Hematopoietic multipotent progenitor cell treated with erythropoietin and hydrocortisone succinate and interleukin-3 and kit ligand, for 17 days (in vitro differentiated cells): Measurements from ENCODE around the gene CES3.

Source experiments
- DNase-seq: peaks from one replicate; pipeline ENCODE4 v3.0.0-alpha.2; 2015; ENCODE audit warnings: low spot score

Gene CES3, protein sequence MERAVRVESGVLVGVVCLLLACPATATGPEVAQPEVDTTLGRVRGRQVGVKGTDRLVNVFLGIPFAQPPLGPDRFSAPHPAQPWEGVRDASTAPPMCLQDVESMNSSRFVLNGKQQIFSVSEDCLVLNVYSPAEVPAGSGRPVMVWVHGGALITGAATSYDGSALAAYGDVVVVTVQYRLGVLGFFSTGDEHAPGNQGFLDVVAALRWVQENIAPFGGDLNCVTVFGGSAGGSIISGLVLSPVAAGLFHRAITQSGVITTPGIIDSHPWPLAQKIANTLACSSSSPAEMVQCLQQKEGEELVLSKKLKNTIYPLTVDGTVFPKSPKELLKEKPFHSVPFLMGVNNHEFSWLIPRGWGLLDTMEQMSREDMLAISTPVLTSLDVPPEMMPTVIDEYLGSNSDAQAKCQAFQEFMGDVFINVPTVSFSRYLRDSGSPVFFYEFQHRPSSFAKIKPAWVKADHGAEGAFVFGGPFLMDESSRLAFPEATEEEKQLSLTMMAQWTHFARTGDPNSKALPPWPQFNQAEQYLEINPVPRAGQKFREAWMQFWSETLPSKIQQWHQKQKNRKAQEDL

DNA sequence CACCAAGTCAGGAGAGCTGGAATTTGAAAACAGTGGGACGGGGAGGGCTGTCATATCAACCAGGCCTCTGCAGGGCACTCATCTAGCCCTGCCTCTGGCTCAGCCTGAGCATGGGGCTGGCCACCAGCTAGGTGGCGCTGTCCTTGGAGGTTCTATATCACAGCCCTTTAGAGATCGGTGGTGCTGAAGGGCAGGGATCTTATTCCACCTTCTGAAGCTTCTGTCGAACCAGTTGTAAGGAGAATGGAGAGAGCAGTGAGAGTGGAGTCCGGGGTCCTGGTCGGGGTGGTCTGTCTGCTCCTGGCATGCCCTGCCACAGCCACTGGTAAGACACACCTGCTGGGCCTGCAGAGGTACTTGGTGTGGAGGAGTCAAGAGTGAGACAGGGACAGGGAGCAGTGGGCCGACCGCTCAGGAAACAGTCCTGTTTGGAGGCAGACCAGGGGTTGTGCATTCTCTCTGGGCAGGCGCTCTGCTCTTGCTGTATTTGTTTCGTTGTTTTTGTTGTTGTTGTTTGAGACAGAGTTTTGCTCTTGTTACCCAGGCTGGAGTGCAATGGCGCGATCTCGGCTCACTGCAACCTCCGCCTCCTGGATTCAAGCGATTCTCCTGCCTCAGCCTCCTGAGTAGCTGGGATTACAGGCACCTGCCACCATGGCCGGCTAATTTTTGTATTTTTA lies at the start of gene CES3:
Gene CES3 (plus strand): TSS at position 202 of the 680 bp plus-strand sequence. CDS start 42 bp downstream, at position 244.
- peak; percentile 40 for DNase-seq

DNA sequence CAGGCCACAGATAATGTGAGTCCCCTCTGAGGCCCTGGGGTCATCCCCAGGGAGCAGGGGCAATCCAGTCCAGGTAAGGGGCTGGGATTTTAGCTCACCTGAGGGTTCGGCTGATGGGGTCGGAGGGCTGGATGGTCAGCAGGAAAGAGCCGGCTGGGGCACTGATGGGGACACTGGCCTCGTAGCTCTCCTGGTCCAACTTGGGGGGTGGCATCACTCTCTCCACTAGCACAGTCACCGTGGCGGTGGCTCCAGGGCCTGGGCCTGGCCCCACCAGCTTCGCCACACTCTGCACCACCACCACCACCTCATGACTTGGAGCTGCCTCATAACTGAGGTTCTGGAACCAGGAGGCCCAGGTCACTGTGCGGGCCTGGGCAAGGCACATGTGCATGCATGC lies 49.3 kb upstream of the CES3 start:
- no peak for DNase-seq

DNA sequence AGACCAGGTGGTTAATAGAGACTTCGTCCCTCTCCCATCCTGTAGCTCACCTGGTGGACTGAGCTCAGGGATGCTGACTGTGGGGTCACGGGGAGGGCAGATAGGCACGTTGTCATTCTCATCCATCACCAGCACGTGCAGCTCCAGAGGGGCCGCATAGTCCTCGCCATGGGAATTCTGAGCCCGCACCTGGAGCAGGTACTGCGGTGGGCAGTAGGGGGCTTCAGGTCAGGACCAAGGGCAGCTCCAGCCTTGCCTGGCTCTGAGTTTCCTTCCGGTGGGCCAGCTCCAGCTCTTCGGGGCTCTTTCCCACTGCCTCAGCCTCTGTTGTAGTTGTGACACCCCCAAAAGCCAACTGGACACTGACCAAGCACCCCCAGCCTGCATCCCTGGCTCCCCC lies 48.0 kb upstream of the CES3 start:
- no peak for DNase-seq

GRCh38 chr16:66913711-66914110 lies 47.4 kb upstream of the CES3 start:
- DNase-seq = no peak

- no peak for DNase-seq
Measured at GRCh38 chr16:66914541-66914940, 46.5 kb upstream of the CES3 start.

DNA sequence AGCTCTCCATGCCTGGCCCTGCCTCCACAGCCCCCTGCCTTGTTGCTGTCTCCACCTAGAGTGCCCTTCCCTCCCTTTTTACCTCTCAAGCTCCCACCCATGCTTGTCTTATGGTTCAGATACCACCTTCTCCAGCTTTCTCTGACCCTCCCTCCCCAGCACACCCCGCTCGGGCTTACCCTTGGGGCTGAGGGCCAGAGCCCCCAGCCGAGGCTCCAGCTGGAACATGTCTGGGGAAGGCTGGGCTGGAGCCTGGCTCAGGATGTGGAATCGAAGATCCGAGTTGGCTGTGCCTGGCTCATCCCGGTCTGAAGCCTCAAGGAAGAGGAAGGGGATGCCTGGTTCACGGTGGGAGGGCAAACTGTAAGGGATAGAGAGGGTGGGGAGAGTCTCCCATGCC lies 46.0 kb upstream of the CES3 start:
- DNase-seq = no peak

- DNase-seq = no peak
Measured at GRCh38 chr16:66916518-66916917, 44.5 kb upstream of the CES3 start.

DNA sequence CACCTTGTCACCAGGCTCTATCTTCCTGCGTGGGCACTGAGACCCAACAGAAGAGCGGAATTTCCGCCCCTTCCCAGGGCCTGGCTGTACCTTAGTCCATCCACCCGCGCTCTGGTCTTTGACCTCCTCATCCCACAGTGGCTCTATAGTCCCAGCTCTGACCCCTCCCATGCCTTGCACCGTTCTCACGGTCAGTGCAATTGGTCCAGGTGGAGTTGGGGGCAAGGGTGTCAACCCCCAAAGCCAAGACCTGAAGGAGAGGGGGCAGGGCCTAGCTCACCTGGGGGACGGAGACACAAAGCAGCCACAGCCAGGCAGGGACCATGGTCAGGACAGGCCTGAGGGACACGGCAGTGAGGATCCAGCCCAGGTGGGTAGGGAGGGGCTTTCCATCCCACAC lies 43.3 kb upstream of the CES3 start:
- DNase-seq = no peak

- DNase-seq = no peak
Measured at GRCh38 chr16:66918355-66918754, 42.7 kb upstream of the CES3 start.

DNA sequence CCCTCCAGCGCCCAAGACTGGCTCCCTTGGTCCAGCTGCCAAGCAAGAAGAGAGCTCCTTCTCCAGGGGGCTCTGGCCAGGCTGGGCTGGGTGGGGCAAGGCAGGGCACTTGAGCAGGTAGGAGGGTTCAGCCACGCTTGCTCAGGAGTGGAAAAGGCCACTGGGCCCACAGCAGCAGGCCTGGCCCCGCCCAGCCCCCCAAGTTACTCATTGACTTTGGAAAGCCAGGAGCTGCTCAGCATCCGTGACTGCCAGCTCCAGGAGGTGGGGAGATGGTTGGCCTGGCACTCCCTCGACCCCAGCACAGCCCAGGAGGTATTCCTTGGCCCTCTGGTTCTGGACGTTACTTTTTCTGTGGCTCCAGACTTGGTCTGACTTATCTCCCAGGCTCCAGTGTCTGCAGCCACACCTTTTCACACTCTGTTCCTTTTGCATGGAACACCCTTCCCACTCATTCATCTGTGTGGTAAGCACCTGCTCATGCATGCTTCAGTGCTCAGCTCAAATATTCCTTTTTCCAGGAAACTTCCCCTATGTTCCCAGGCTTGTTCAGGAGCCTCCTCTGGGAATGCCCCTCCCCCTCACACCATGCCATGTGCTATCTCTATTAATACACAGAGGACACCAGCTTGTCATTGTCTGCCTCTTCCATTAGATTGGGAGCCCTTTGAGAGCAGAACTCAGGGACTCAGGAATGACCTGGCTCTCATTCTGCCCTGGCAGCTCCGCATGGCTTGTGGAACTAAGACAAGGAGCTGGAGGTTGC lies 42.1 kb upstream of the CES3 start, which contains the start of gene CDH16:
Gene CDH16 (minus strand): TSS at position 83 of the 766 bp plus-strand sequence. CDS start 820 bp downstream, outside the sequence.
- no peak for DNase-seq

DNA sequence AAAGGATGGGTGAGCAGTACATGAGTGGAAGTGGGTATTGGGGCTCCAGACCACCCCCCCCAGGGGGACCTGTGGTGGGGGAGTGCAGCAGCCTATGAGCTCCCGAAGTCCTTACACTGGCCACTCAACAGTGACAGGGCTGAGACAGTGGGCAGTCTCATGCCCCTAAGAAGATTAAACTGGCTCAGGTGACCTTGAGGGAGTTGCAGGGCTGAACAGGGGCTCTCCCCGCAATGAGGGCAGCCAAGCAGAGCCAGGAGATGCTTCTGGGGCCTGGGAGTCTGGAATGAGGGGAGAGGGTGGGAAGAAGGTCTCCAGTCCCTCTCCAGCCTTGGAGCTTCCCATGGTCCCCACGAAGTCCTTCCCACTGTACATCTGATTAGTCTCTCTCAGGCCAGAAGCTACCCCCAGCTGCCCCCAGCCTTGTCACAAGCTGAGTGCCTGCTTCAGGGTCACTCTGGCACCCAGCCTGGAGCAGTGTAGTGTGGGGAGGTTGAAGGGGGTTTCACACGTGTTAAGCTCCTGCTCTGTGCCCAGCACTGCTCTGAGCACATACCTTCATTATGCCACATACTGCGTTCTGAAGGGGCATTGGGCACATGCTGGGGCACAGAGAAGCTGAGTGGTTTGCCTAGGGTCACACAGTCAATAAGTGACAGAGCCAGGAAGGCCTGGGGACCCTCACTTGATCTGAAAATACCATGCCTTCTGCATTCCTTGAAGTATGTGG lies 41.3 kb upstream of the CES3 start:
- no peak for DNase-seq

GRCh38 chr16:66920299-66920590 lies 40.8 kb upstream of the CES3 start:
- DNase-seq = no peak

DNA sequence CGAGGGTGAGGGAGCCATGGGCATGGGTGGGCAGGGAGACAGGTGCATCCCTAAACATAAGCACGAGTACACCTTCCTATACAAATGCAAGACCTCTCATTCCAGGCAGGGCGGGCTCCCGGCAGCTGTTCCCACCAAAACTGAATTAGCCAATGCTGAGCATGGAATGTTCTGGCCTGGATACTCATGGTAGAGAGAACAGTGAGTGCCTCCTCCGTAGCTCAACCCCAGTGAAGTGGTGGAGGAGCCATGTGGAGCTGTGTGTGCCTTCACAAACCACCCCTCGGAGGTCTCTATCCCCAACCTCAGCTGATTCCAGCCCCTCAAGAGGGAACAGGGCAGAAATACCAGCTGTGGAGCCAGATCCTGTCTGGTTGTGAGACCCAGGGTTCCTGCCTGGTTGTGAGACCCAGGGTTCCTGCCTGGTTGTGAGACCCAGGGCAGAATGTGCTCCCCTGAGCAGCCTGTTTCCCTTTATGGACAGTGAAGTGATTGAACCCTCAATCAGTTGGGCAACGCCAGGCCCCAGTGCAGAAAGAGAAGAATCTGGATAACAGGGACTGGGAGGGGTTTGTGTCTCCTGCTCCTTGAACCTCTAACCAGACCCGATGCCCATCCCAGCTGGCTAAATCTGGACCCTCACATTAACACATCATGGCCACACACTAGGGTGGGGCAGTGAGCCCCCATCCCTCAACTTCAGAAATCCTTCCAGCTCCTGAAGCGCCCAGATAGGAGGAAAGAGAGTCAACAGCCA lies 40.0 kb upstream of the CES3 start:
- no peak for DNase-seq

GRCh38 chr16:66921729-66922450 lies 39.2 kb upstream of the CES3 start:
- DNase-seq = no peak

DNA sequence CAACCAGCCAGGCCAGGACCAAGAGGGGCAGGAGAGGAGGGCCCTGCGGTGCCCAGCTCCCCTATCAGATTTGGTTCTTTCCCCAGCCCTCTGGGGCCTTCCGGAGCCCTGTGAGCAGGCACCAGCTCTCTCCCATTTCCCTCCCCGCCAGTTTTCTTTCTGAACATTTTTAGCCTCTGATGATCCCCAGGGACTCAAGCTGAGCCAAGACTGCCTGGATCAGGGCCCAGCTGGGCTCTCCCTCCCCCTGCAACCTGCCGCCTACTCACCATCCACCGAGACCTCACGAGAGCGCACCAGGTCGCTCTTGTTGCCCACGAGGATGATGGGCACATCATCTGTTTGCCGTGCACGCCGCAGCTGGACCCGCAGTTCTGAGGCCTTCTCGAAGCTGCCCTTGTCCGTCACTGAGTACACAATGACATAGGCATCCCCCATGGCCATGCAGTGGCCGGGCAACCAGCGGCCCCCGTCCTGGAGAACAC lies 37.8 kb upstream of the CES3 start:
- no peak for DNase-seq

GRCh38 chr16:66923866-66924265 lies 37.2 kb upstream of the CES3 start:
- DNase-seq = no peak

DNA sequence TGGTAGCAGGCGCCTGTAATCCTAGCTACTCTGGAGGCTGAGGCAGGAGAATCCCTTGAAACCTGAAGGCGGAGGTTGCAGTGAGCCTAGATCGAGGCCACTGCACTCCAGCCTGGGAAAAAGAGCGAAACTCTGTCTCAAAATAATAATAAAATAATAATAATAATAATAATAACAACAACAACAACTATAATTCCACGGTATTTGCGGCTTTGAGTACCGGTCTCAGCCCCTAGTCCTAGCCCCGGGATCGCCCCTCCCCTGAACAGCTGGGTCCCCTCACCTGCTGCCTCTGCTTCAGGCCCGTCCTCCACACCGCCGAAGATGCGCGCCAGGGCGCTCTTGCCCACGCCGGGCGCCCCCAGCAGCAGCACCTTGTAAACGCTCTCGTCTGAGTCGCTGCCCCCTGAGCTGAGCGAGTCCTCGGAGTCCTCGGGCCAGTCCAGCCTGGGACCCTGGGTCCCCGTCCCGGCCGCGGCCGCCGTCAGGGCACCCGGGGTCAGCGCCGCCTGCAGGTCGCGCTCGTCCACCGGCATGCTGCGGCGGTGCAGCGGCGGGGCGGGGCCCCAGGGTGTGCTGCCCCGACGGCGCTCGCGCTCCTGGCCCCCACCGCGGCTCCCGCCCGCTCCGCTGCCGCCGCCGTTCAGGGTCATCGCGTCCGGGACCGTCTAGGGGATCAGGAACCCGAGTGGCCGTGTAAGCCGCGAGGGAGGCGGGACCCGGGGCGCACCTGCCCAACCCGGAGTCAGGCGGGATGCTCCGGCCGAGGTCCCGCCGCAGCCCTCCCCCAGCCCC lies 36.3 kb upstream of the CES3 start:
- DNase-seq = peak; percentile 23

- DNase-seq = no peak
Measured at GRCh38 chr16:66925322-66925840, 35.7 kb upstream of the CES3 start, which contains the start of gene RRAD. Gene RRAD, minus strand, starts transcription at chr16:66925535. Its CDS starts 356 bp downstream, at chr16:66925179.
